SK-N-MC (cell line): Measurements from ENCODE around the gene C16orf95.

Experiments
- EZH2 ChIP-seq: fragments of 200-600 bp; sonication (generic); IDR thresholded peaks from one replicate; pipeline ENCODE4 v1.6.1; 2017; ENCODE audit warnings: antibody characterized with exemption
- FOXP2 ChIP-seq: optimal IDR thresholded peaks from 2 replicates; pipeline ENCODE3; 2011; ENCODE audit warnings: mild to moderate bottlenecking, moderate library complexity; ENCODE audit not compliant: insufficient read depth; ENCODE audit errors: extremely low read length, control extremely low read depth
- POLR2AphosphoS5 ChIP-seq: IDR thresholded peaks from 2 replicates; pipeline ENCODE4 v1.6.1; 2012; ENCODE audit warnings: mild to moderate bottlenecking, low read depth, low read length, borderline replicate concordance

GRCh38 chr16:87329436-87330256 is 12.5 kb upstream of the C16orf95 start:
- no peak for TF ChIP-seq EZH2
- no peak for TF ChIP-seq POLR2AphosphoS5
- no peak for TF ChIP-seq FOXP2
